T-helper 1 cell treated with Interleukin-12 subunit alpha and Interleukin-12 subunit beta and Interleukin-4 antibody, amounts not matched to agents 30 μg/mL and 1 μg/mL, for 36 hours (primary cell): Measurements from ENCODE around the gene KLHL40.

ENCODE experiments used
- H3K27ac Mint-ChIP-seq: one replicate; pipeline ENCODE4 v1.8.0; 2021; ENCODE audit warnings: mild to moderate bottlenecking, mixed read lengths
- H3K27me3 Mint-ChIP-seq: one replicate; pipeline ENCODE4 v1.8.0; 2021; ENCODE audit warnings: low read depth, mixed read lengths
- H3K36me3 Mint-ChIP-seq: one replicate; pipeline ENCODE4 v1.8.0; 2021; ENCODE audit warnings: low read depth, mixed read lengths
- H3K4me1 Mint-ChIP-seq: one replicate; pipeline ENCODE4 v1.8.0; 2021; ENCODE audit warnings: low read depth, mixed read lengths
- H3K4me3 Mint-ChIP-seq: one replicate; pipeline ENCODE4 v1.8.0; 2021; ENCODE audit warnings: mild to moderate bottlenecking, moderate library complexity, mixed read lengths
- H3K9me3 Mint-ChIP-seq: one replicate; pipeline ENCODE4 v1.8.0; 2021; ENCODE audit warnings: mixed read lengths

Gene KLHL40

GRCh38 chr3:42698216-42698910 is 13.0 kb downstream of the KLHL40 start:
- H3K9me3 Mint-ChIP-seq, result no peaks in the 10 kb centered on the region
- peaks cover 2% of the 10 kb centered on the region for H3K4me1 Mint-ChIP-seq
- H3K27ac Mint-ChIP-seq, result no peak overlapping the region
- H3K27me3 Mint-ChIP-seq, result no peaks in the 10 kb centered on the region
- no peak overlapping the region for H3K4me3 Mint-ChIP-seq
- H3K36me3 Mint-ChIP-seq, result no peaks in the 10 kb centered on the region

- H3K9me3 Mint-ChIP-seq, result no peaks in the 10 kb centered on the region
- H3K4me1 Mint-ChIP-seq, result peaks cover 2% of the 10 kb centered on the region
- no peaks in the 10 kb centered on the region for H3K27me3 Mint-ChIP-seq
- H3K27ac Mint-ChIP-seq, result no peak overlapping the region
- H3K36me3 Mint-ChIP-seq, result no peaks in the 10 kb centered on the region
- H3K4me3 Mint-ChIP-seq, result no peak overlapping the region
These were observed 13.5 kb downstream of the KLHL40 start for GRCh38 chr3:42698911-42699230.

GRCh38 chr3:42699511-42699971 is 14.2 kb downstream of the KLHL40 start:
- Mint-ChIP-seq H3K4me1 (peaks cover 2% of the 10 kb centered on the region), H3K36me3 (no peaks in the 10 kb centered on the region), H3K4me3 (no peak overlapping the region), H3K27me3 (no peaks in the 10 kb centered on the region), H3K27ac (no peak overlapping the region), H3K9me3 (no peaks in the 10 kb centered on the region)

- Mint-ChIP-seq H3K36me3 (no peaks in the 10 kb centered on the region), H3K9me3 (no peaks in the 10 kb centered on the region), H3K27me3 (no peaks in the 10 kb centered on the region), H3K4me3 (no peak overlapping the region), H3K27ac (no peak overlapping the region), H3K4me1 (peaks cover 2% of the 10 kb centered on the region)
These were observed 15.3 kb downstream of the KLHL40 start for GRCh38 chr3:42700366-42701288.

- Mint-ChIP-seq H3K27ac (no peak overlapping the region), H3K36me3 (no peaks in the 10 kb centered on the region), H3K4me3 (no peak overlapping the region), H3K9me3 (no peaks in the 10 kb centered on the region), H3K27me3 (no peaks in the 10 kb centered on the region), H3K4me1 (peaks cover 2% of the 10 kb centered on the region)
These were observed 16.2 kb downstream of the KLHL40 start for GRCh38 chr3:42701371-42702065.

- Mint-ChIP-seq H3K27ac (no peak within 1 kb of the TSS), H3K9me3 (no peaks in the 10 kb centered on the region), H3K4me3 (no peak within 1 kb of the TSS), H3K4me1 (peaks cover 2% of the 10 kb centered on the region), H3K27me3 (no peaks in the 10 kb centered on the region), H3K36me3 (no peaks in the 10 kb centered on the region)
These were observed 17.0 kb downstream of the KLHL40 start, which contains the start of gene HHATL for GRCh38 chr3:42702066-42702951. TSS of gene HHATL (minus strand) at chr3:42702798. CDS start at chr3:42700826, 1,972 bp downstream.

- Mint-ChIP-seq H3K4me1 (peaks cover 2% of the 10 kb centered on the region), H3K9me3 (no peaks in the 10 kb centered on the region), H3K27ac (no peak overlapping the region), H3K36me3 (no peaks in the 10 kb centered on the region), H3K4me3 (no peak overlapping the region), H3K27me3 (no peaks in the 10 kb centered on the region)
These were observed 17.8 kb downstream of the KLHL40 start for GRCh38 chr3:42702982-42703694.

GRCh38 chr3:42703695-42704025 is 18.3 kb downstream of the KLHL40 start:
- no peaks in the 10 kb centered on the region for H3K36me3 Mint-ChIP-seq
- H3K9me3 Mint-ChIP-seq, result no peaks in the 10 kb centered on the region
- H3K4me1 Mint-ChIP-seq, result peaks cover 2% of the 10 kb centered on the region
- no peak overlapping the region for H3K27ac Mint-ChIP-seq
- H3K4me3 Mint-ChIP-seq, result no peak overlapping the region
- H3K27me3 Mint-ChIP-seq, result no peaks in the 10 kb centered on the region

- no peak overlapping the region for H3K27ac Mint-ChIP-seq
These were observed 19.0 kb downstream of the KLHL40 start for GRCh38 chr3:42704136-42704841.

GRCh38 chr3:42705058-42705767 is 19.9 kb downstream of the KLHL40 start:
- Mint-ChIP-seq H3K27me3 (no peaks in the 10 kb centered on the region), H3K4me3 (no peak overlapping the region), H3K27ac (no peak overlapping the region), H3K9me3 (no peaks in the 10 kb centered on the region), H3K36me3 (no peaks in the 10 kb centered on the region), H3K4me1 (no peaks in the 10 kb centered on the region)

More at GRCh38 chr3:42704136-42704841, 19.0 kb downstream of the KLHL40 start:
- no peaks in the 10 kb centered on the region for H3K27me3 Mint-ChIP-seq
- no peaks in the 10 kb centered on the region for H3K36me3 Mint-ChIP-seq
- no peaks in the 10 kb centered on the region for H3K9me3 Mint-ChIP-seq
- no peaks in the 10 kb centered on the region for H3K4me1 Mint-ChIP-seq
- H3K4me3 Mint-ChIP-seq, result no peak overlapping the region

GRCh38 chr3:42705962-42706585 is 20.7 kb downstream of the KLHL40 start:
- Mint-ChIP-seq H3K4me1 (no peaks in the 10 kb centered on the region), H3K27ac (no peak overlapping the region), H3K9me3 (no peaks in the 10 kb centered on the region), H3K27me3 (no peaks in the 10 kb centered on the region), H3K36me3 (no peaks in the 10 kb centered on the region), H3K4me3 (no peak overlapping the region)
